Erythroblast (primary cell): ENCODE measurements around the gene PLCG1.

Experiments
- GATA1 ChIP-seq: IDR thresholded peaks from 2 replicates; pipeline ENCODE4 v1.6.1; 2011; ENCODE audit warnings: low read depth, mild to moderate bottlenecking, control low read depth, low read length, moderate library complexity
- POLR2A ChIP-seq: IDR thresholded peaks from 2 replicates; pipeline ENCODE4 v1.6.1; 2011; ENCODE audit warnings: mild to moderate bottlenecking, low read length

DNA sequence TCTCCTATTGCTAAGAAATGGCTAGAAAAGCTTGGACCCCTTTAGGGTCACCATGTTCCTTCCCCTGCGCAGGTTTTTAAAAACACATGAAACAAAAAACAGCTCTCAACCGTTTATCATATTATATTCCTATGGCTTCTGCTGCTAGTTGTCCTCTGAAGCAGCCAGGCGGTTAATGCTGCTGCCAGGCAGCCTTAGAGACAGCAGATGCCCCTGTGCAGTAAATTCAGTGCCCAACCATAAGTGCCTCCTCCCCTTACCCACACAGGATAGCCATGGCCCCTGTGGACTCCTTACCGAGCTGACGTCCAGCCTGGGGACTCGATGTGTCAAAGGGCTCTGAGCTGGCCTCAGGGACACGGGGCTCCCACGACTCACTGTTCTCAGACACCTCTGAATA, 64.4 kb downstream of the PLCG1 start:
- TF ChIP-seq POLR2A, result no peak
- TF ChIP-seq GATA1, result no peak
